NCI-H510A (cell line): Measurements from ENCODE around the gene TAF1D.
A peak's percentile ranks its signal among the peaks of the same experiment; 100 is the strongest.
"Not testable (repeated sequence)": the region's sequence is repeated elsewhere in the genome, so short reads cannot be mapped to it uniquely, and the experiment has no call there.

Experiments used
- DNase-seq: peaks from one replicate; lab custom pipeline; 2025; lab: John Stamatoyannopoulos, UW

Gene TAF1D

GRCh38 chr11:93741094-93741881 lies at the start of gene TAF1D, which contains the start of gene C11orf54:
Gene TAF1D, minus strand, starts transcription at chr11:93741495. Its CDS starts 2,191 bp downstream, at chr11:93739304.
Gene C11orf54, plus strand, starts transcription at chr11:93741672. Its CDS starts 5,722 bp downstream, at chr11:93747394.
- DNase-seq, result peak; percentile 98

GRCh38 chr11:93784935-93785360 lies 43.7 kb upstream of the TAF1D start:
- no peak for DNase-seq

- peak; percentile 95 for DNase-seq
These were observed 43.0 kb upstream of the TAF1D start, which contains the start of gene MED17 for GRCh38 chr11:93784145-93784934. Gene MED17, plus strand, starts transcription at chr11:93784282. Its CDS starts 232 bp downstream, at chr11:93784514.

- no peak for DNase-seq
These were observed 42.5 kb upstream of the TAF1D start for GRCh38 chr11:93783765-93784144.

- DNase-seq, result no peak
These were observed 42.1 kb upstream of the TAF1D start for GRCh38 chr11:93783362-93783761.

GRCh38 chr11:93775289-93775688 lies 34.0 kb upstream of the TAF1D start:
- DNase-seq, result no peak

GRCh38 chr11:93774560-93774959 lies 33.3 kb upstream of the TAF1D start:
- not testable (repeated sequence) for DNase-seq

GRCh38 chr11:93773601-93774200 lies 32.4 kb upstream of the TAF1D start:
- DNase-seq, result no peak

- DNase-seq, result no peak
These were observed 31.8 kb upstream of the TAF1D start for GRCh38 chr11:93773045-93773477.

GRCh38 chr11:93772123-93772522 lies 30.8 kb upstream of the TAF1D start:
- DNase-seq, result no peak

GRCh38 chr11:93770160-93770559 lies 28.9 kb upstream of the TAF1D start:
- DNase-seq, result no peak

- no peak for DNase-seq
These were observed 25.7 kb upstream of the TAF1D start for GRCh38 chr11:93767018-93767417.

- no peak for DNase-seq
These were observed 25.2 kb upstream of the TAF1D start for GRCh38 chr11:93766504-93766903.

GRCh38 chr11:93765551-93765950 lies 24.3 kb upstream of the TAF1D start:
- no peak for DNase-seq

- no peak for DNase-seq
These were observed 20.6 kb upstream of the TAF1D start for GRCh38 chr11:93761910-93762309.

GRCh38 chr11:93759123-93759522 lies 17.8 kb upstream of the TAF1D start:
- not testable (repeated sequence) for DNase-seq

GRCh38 chr11:93757924-93758865 lies 16.9 kb upstream of the TAF1D start:
- no peak for DNase-seq

- DNase-seq, result no peak
These were observed 16.0 kb upstream of the TAF1D start for GRCh38 chr11:93757301-93757700.

- no peak for DNase-seq
These were observed 15.5 kb upstream of the TAF1D start for GRCh38 chr11:93756748-93757147.

GRCh38 chr11:93753241-93753640 lies 11.9 kb upstream of the TAF1D start:
- no peak for DNase-seq

- no peak for DNase-seq
These were observed 9.7 kb upstream of the TAF1D start for GRCh38 chr11:93751001-93751400.
